MM.1S (cell line): ENCODE measurements around the gene TMEM117.

Source experiments
- EZH2 ChIP-seq: fragments of 300-600 bp; sonication (generic); optimal IDR thresholded peaks from 2 replicates; pipeline ENCODE3; 2017; ENCODE audit warnings: low read depth, mild to moderate bottlenecking, antibody characterized with exemption, low read length, mixed read lengths
- EZH2phosphoT487 ChIP-seq: fragments of 300-600 bp; sonication (generic); IDR thresholded peaks from 2 replicates; pipeline ENCODE4 v1.6.1; 2018; ENCODE audit warnings: antibody characterized with exemption, low read length
- TF ChIP-seq, protein P1 (sequence below): fragments of 300-600 bp; sonication (generic); IDR thresholded peaks from 2 replicates; pipeline ENCODE4 v1.5.1; 2016; ENCODE audit warnings: antibody characterized with exemption, low read length, mixed read lengths

DNA sequence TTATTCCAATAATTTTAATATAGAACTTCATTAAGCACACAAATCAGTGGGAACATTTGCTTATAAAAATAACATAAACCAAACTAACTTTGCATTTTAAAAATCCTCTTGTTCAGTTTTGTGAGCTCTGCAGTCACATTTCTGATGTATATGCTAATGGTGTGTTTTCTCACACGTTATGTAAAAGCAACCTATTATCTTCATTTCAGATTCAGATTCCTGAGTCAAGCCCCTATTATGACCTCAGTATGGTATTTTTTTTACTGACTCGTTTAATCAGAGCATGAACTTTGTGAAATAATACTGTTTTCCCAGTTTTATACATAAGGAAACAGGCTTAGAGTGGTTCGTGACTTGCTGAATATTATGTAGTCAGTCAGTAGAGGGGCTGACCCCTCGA lies 394.0 kb downstream of the TMEM117 start:
- TF ChIP-seq, protein P1, sequence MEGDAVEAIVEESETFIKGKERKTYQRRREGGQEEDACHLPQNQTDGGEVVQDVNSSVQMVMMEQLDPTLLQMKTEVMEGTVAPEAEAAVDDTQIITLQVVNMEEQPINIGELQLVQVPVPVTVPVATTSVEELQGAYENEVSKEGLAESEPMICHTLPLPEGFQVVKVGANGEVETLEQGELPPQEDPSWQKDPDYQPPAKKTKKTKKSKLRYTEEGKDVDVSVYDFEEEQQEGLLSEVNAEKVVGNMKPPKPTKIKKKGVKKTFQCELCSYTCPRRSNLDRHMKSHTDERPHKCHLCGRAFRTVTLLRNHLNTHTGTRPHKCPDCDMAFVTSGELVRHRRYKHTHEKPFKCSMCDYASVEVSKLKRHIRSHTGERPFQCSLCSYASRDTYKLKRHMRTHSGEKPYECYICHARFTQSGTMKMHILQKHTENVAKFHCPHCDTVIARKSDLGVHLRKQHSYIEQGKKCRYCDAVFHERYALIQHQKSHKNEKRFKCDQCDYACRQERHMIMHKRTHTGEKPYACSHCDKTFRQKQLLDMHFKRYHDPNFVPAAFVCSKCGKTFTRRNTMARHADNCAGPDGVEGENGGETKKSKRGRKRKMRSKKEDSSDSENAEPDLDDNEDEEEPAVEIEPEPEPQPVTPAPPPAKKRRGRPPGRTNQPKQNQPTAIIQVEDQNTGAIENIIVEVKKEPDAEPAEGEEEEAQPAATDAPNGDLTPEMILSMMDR: no peak
- TF ChIP-seq EZH2phosphoT487: no peak
- no peak for TF ChIP-seq EZH2
